Urinary bladder (tissue), 4 donors: ENCODE measurements around the gene GRIN1. TPM values are rescaled to one million over a fixed set of nuclear protein-coding genes. Genes with fewer than 3 reads are reported as not detected.

Experiments
- DNase-seq: peaks from one replicate; pipeline ENCODE4 v3.0.0-alpha.2; 2015; ENCODE audit errors: extremely low spot score
- H3K27ac ChIP-seq: one replicate; pipeline ENCODE4 v1.5.1; 2013; ENCODE audit warnings: low read depth, mild to moderate bottlenecking, moderate library complexity
- H3K36me3 ChIP-seq: one replicate; pipeline ENCODE4 v1.6.1; 2013; ENCODE audit warnings: mild to moderate bottlenecking, moderate library complexity; ENCODE audit not compliant: insufficient read depth
- H3K4me1 ChIP-seq: one replicate; pipeline ENCODE4 v1.6.1; 2013; ENCODE audit warnings: mild to moderate bottlenecking, moderate library complexity; ENCODE audit not compliant: insufficient read depth
- H3K4me3 ChIP-seq: one replicate; pipeline ENCODE4 v1.5.1; 2013; ENCODE audit warnings: low read depth, low read length
- WGBS: extraction: QIAGEN DNeasy Blood & Tissue Kit; methylation state at CpG from one replicate; pipeline ENCODE4 v1.1.7; 2013; 5-methylcytosine and 5-hydroxymethylcytosine counted together
- polyA plus RNA-seq: library from polyadenylated mRNA; stranded (reverse); fragments of 200-250 nt; gene quantifications from one replicate; pipeline ENCODE4 v1.2.3, GENCODE V29; 2013
- total RNA-seq: library from RNA; depleted of rRNA; stranded (reverse); fragments of >200 nt; gene quantifications from one replicate; pipeline ENCODE4 v1.2.3, GENCODE V29; 2014
- donor health status: healthy with polysubstance abuse.
- donor health status: healthy.

The GRIN1 gene
- total and polyA plus RNA-seq, 2 donors = 0.18 to 0.26 TPM

DNA sequence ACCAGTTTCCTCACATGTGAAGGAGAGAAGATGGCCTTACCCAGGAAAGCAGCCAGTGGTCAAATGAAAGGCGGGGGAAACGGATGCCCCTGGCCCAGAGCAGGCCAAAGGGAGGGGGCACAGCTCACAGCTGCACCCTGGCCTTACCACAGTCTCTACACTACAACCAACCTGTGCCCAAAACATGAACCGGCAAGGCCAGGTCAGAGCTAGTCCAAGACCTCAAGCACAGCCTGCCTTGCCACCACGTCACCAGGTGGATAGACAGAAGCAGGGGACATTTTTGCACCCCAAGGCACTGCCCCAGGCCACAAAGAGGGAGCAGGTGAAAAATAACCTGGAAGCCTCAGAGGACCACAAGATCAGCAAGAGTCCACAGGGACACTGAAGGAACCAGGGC, 4.5 kb downstream of the GRIN1 start:
- 59% methylated on average over 4 of the region's 4 CpGs for WGBS
- no peak for DNase-seq
- Histone ChIP-seq H3K4me3 (no peak overlapping the region), H3K36me3 (no peaks in the 10 kb centered on the region), H3K4me1 (peaks cover 2% of the 10 kb centered on the region), H3K27ac (no peak overlapping the region)

DNA sequence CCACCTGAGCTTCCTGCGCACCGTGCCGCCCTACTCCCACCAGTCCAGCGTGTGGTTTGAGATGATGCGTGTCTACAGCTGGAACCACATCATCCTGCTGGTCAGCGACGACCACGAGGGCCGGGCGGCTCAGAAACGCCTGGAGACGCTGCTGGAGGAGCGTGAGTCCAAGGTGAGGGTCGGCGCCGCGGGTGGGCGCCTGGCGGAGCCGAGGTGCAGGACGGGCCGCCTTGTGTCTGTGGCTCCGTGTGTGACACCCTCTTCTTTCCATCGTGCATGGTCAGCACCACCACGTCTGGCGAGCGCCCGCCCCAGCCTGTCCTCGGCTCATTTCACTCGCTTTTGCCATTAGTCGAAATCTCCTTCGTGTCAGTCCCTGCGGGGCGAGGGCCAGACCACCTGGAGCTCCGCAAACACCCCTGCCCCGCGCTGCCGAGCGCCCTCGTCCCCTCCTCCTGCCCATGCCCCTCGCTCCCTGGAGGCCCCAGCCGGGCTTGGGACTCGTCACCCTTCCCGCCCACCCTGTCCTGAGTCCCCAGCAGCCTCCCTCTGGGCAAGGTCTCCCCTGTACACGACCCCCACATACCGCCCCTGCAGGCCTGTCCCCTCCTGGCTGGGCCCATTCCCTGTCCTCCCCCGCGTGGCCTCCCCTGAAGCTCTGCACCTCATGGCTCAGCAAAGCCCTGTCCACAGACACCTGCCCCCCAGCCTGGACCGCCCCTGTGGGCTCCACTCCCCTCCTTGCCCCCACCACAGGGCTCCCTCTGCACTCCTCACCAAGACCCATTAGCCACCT, 7.0 kb downstream of the GRIN1 start:
- WGBS = 57% methylated on average over 49 of the region's 49 CpGs
- Histone ChIP-seq H3K4me3 (no peak overlapping the region), H3K27ac (no peak overlapping the region), H3K36me3 (no peaks in the 10 kb centered on the region), H3K4me1 (no peaks in the 10 kb centered on the region)
- no peak for DNase-seq

DNA sequence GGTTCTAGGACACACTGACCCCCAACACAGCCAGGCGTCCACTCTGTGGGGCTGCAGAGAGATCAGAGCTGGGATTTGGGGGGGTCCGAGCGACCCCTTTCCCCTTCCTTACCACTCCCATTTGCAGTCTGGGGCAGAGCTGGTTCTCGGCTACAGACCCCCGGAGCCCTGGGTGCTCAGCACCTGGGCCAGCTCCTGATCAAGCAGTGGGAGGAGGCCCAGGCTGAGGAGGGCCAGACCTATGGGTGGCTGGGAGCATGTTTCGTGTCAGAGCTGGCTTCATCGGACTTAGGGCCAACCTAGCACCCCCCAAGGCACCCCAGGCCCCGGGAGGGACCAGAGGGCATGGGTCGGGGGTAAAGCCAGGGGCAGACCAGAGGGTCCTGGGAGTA, 7.6 kb downstream of the GRIN1 start:
- 57% methylated on average over 9 of the region's 9 CpGs for WGBS
- H3K4me1 ChIP-seq = no peaks in the 10 kb centered on the region
- H3K4me3 ChIP-seq = no peak overlapping the region
- no peak overlapping the region for H3K27ac ChIP-seq
- no peaks in the 10 kb centered on the region for H3K36me3 ChIP-seq
- no peak for DNase-seq

DNA sequence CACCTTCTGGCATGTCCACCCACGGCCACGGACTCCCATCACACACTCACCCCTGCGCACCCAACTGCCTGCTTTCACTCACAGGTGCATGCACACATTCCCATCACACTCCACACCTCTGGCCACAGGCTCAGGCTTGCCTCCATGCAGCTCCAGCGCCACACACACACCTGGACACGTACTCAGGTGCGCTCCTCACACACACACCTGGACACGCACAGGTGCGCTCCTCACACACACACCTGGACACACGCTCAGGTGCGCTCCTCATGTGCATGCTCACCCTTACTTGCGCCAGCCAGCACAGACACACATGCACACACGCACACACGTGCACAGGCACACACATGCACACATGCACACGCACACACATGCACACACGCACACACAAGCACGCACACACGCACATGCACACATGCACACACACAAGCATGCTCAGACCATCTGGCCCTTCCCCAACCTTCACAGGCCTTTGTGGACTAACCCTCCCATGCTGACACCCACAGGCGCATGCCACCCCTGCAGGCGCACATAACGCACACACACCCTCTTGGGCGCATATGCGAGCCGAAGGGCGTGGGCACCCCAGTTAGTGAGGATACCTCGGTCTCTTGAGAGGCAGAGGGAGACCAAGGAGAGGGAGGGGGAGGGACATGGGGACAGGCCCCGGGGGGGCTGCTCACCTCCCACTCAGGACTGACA, 8.3 kb downstream of the GRIN1 start:
- WGBS = 85% methylated on average over 26 of the region's 26 CpGs
- no peak for DNase-seq
- H3K4me3 ChIP-seq = no peak overlapping the region
- H3K27ac ChIP-seq = no peak overlapping the region
- no peaks in the 10 kb centered on the region for H3K4me1 ChIP-seq
- H3K36me3 ChIP-seq = no peaks in the 10 kb centered on the region

DNA sequence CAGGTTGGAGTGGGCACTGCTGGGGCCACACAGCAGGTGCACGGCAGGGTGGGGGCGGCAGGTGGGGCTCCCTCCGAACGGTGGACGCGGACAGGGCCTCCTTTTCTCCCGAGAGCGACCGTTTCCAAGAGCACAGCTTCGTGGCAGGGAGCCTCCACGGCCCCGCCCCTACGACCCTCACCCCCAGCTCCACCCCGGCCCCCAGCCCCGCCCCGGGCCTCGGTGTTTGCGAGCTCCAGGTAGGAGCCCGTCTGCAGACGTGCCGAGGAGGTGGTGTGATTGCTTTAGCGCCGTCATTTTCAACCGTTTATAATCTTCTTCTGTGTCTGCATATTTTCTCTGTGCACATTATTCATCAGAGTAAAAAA, 8.8 kb downstream of the GRIN1 start:
- Histone ChIP-seq H3K27ac (no peak overlapping the region), H3K36me3 (no peaks in the 10 kb centered on the region), H3K4me1 (no peaks in the 10 kb centered on the region), H3K4me3 (no peak overlapping the region)
- 33% methylated on average over 24 of the region's 24 CpGs for WGBS
- no peak for DNase-seq

DNA sequence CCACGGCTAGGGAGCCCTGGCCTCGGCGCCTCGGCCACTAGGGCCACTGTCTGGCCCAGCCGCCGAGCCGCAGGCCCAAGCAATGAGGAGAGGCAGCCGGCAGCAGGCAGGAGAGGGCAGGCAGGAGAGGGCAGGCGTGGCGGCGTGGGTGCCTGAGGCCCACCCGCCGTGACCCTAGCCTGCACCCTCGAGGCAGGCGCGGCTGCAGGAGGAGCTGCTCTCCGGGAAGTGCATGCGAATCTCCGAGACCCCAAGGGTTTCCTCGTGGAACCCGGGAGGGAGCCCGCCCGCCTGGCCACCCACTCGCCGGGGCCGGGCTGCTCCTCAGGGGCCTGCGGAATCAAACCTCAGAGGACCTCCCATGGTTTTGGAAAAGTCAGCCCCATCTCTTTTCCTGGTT, 9.3 kb downstream of the GRIN1 start:
- no peak overlapping the region for H3K4me3 ChIP-seq
- H3K4me1 ChIP-seq = no peaks in the 10 kb centered on the region
- DNase-seq = no peak
- WGBS = 69% methylated on average over 27 of the region's 27 CpGs
- H3K36me3 ChIP-seq = no peaks in the 10 kb centered on the region
- H3K27ac ChIP-seq = no peak overlapping the region

DNA sequence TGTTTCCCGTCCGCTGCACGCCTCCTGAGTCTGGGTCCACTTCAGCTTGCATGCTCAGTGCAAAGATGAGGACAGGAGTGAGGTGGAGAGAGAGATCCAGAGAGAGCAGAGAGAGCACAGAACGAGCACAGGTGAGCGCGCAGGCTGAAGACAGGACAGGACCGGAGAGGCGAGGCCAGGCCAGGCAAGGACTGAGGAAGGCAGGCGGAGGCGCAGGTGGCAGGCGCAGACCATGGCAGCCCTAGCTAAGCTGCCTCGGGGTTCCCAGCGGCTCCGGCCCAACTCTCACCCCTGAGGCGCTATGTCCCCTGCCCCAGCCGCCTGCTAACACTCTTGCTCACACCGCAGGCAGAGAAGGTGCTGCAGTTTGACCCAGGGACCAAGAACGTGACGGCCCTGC, 9.7 kb downstream of the GRIN1 start:
- Histone ChIP-seq H3K4me1 (no peaks in the 10 kb centered on the region), H3K4me3 (no peak overlapping the region), H3K27ac (no peak overlapping the region), H3K36me3 (no peaks in the 10 kb centered on the region)
- no peak for DNase-seq
- WGBS = 79% methylated on average over 19 of the region's 19 CpGs

DNA sequence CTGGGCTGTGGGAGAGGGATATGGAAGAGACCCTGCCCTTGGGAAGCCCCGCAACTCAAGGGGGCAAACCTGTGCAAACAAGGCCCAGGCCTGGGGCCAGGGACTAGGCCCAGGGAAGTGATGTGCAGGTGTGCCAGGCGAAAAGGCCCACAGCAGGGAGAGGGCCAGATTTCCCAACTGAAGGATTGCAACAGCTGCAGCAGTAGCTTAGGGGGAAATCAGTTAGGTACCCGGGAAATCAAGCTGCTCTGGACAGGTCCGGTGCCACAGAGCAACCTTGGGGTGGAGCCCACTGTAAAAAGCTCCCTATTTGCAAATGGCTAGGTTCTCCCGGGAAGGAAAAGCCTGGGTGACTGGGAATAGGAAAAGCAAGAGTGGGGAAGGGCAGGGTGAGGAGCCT, 10.4 kb downstream of the GRIN1 start:
- Histone ChIP-seq H3K4me1 (no peaks in the 10 kb centered on the region), H3K36me3 (no peaks in the 10 kb centered on the region), H3K4me3 (no peak overlapping the region), H3K27ac (no peak overlapping the region)
- 78% methylated on average over 5 of the region's 5 CpGs for WGBS
- no peak for DNase-seq

DNA sequence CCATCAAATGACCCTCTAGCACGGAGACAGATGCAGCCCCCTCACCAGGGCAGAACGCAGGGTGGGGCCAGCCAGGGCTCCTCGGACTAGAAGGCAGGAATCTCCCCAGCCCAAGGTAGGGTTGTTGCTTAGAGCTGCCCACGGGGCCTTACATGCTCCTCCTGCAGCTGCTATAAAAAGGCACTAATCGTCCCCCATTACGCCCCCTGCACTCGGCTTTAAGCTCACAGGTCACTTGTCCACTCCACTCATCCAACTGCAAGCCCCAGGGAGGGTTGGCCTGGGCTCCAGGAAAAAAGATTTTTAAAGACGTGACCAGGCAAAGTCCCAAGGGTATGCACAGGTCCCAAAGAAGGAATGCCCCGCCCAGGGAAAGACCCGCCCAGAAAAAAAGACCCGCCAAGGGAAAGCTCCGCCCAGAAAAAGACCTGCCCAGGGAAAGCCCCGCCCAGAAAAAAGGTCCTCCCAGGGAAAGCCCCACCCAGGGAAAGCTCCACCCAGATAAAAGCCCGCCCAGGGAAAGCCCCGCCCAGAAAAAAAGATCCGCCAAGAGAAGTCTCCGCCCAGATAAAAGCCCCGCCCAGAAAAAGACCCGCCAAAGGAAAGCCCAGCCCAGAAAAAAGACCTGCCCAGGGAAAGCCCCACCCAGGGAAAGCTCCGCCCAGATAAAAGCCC, 11.1 kb downstream of the GRIN1 start:
- WGBS = 63% methylated on average over 20 of the region's 20 CpGs
- Histone ChIP-seq H3K27ac (no peak overlapping the region), H3K36me3 (no peaks in the 10 kb centered on the region), H3K4me1 (no peaks in the 10 kb centered on the region), H3K4me3 (no peak overlapping the region)
- DNase-seq = no peak

DNA sequence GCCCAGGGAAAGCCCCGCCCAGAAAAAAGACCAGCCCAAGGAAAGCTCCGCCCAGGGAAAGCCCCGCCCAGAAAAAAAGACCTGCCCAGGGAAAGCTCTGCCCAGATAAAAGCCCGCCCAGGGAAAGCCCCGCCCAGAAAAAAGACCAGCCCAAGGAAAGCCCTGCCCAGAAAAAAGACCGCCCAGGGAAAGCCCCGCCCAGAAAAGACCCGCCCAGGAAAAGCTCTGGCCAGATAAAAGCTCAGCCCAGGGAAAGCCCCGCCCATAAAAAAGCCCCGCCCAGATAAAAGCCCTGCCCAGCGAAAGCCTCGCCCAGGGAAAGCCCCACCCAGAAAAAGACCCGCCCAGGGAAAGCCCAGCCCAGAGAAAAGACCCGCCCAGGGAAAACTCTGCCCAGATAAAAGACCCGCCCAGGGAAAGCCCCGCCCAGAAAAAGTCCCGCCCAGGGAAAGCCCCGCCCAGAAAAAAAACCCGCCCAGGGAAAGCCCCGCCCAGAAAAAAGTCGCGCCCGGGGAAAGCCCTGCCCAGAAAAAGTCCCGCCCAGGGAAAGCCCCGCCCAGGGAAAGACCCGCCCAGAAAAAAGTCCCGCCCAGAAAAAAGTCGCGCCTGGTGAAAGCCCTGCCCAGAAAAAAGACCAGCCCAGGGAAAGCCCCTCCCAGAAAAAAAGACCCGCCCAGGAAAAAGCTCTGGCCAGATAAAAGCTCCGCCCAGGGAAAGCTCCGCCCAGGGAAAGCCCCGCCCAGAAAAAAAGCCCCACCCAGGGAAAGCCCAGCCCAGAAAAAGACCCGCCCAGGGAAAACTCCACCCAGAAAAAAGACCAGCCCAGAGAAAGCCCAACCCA, 11.9 kb downstream of the GRIN1 start:
- Histone ChIP-seq H3K4me3 (no peak overlapping the region), H3K4me1 (no peaks in the 10 kb centered on the region), H3K36me3 (no peaks in the 10 kb centered on the region), H3K27ac (no peak overlapping the region)
- no peak for DNase-seq
- WGBS = 41% methylated on average over 34 of the region's 34 CpGs

DNA sequence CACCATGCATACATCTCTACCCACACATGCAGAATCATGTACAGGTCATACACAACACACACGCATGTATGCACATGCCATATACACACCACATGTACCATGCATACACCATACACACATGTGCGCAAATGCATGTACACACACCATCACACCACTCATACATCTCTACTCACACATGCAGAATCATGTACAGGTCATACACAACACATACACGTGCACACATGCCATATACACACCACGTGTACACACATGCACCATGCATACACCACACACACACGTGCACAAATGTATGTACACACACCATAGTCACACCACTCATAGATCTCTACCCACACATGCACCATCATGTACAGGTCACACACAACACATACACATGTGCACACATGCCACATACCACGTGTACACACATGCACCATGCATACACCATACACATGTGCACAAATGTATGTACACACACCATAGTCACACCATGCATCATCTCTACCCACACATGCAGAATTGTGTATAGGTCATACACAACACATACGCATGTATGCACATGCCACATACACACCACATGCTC, 14.0 kb downstream of the GRIN1 start:
- Histone ChIP-seq H3K27ac (no peak overlapping the region), H3K36me3 (no peaks in the 10 kb centered on the region), H3K4me1 (no peaks in the 10 kb centered on the region), H3K4me3 (no peak overlapping the region)
- no peak for DNase-seq
- 93% methylated on average over 7 of the region's 7 CpGs for WGBS

DNA sequence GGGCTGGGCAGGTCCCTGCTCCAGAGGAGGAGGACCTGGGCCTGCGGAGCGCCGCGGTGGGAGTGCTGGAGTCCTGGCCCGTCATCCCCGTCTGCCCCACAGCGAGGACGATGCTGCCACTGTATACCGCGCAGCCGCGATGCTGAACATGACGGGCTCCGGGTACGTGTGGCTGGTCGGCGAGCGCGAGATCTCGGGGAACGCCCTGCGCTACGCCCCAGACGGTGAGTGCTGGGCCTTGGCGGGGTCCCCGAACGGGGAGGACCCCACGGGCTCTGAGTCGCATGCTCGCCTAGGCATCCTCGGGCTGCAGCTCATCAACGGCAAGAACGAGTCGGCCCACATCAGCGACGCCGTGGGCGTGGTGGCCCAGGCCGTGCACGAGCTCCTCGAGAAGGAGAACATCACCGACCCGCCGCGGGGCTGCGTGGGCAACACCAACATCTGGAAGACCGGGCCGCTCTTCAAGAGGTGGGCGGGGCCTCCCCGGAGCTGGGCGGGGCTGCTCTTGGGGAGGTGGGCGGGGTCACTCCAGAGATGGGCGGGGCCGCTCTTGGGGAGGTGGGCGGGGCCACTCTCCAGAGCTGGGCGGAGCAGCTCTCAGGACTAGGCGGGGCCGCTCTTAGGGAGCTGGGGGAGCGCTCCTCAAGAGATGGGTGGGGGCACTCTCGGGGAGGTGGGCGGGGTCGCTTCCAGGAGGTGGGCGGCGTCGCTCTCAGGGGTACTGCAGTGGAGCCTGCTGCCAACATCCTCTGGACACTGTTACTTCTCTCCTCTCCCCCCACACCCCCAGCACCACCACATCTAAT, 17.8 kb downstream of the GRIN1 start:
- H3K4me1 ChIP-seq = no peaks in the 10 kb centered on the region
- peak overlapping the region; percentile 1 for H3K4me3 ChIP-seq
- DNase-seq = no peak
- no peaks in the 10 kb centered on the region for H3K36me3 ChIP-seq
- H3K27ac ChIP-seq = no peak overlapping the region
- 3% methylated on average over 65 of the region's 65 CpGs for WGBS
